Stimulated activated CD4-positive, alpha-beta T cell treated with anti-CD3 and anti-CD28 coated beads, TNF-alpha, amount 100 ng/mL, for 1 hour (primary cell): ENCODE results near the gene ATP13A2.

Source experiments
- DNase-seq, 3 donors: peaks; one replicate each; pipeline ENCODE4 v3.0.0-alpha.2; 2020; ENCODE audit warnings: low read depth in 3 of 3, low spot score in 1 of 3

The ATP13A2 gene

DNA sequence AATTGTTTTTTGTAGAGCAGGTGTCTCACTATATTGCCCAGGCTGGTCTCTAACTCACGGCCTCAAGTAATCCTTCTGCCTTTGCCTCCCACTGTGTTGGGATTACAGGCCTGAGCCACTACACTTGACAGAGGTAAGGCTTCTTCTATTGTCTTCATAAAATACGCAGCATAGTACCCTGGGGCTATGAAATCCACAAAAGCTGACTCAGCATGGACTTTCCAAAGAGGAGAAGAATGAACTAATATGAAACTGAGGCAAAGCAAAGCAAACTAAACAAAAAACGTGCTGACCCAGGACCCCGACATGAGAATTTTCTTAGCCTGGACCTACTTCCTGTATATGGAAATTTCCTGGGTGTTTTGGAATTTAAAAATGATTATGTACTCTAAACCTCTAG, 18.5 kb upstream of the ATP13A2 start:
- DNase-seq, result no peak

DNA sequence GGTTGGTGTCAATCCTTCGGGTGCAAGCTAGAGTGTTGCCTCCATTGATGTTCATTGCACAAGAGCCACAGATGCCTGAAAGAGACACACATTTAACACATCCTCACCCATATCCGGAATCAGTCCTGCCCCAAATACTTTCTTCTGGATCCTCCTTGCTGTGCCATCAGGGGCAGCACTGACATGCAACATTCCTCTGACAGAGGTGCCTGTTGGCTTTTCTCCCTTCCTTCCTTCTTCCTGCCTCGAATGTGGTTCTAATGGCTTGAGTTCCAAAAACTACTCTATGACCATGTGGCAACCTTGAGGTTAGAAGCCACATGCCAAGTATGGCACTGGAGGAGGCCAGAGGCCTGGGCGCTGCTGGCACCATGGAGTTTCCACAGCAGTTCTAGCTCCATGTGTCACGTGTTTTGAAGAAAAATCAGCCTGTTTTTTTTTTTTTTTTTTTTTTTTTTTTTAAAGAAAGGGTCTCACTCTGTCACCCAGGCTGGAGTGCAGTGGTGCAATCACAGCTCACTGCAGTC, 17.0 kb upstream of the ATP13A2 start:
- DNase-seq, result no peak

DNA sequence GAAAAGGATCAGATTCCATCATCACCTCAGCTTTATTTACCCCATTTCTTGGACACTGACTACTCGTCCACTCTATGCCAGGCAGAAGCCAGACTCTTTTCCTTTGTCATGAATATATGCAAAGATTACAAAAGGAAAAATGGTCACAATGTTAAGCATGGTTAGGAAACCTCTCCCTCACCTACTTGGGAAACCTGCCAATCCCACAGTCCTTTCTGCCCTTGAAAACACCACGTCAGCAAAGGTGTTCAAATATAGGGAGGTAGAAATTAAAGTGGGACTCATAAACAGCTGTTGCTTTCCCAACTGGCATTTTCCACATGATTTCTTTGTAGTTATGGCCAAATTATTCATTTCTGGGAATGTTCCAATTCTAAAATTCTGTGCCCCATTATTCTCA, 16.2 kb upstream of the ATP13A2 start:
- no peak for DNase-seq

DNA sequence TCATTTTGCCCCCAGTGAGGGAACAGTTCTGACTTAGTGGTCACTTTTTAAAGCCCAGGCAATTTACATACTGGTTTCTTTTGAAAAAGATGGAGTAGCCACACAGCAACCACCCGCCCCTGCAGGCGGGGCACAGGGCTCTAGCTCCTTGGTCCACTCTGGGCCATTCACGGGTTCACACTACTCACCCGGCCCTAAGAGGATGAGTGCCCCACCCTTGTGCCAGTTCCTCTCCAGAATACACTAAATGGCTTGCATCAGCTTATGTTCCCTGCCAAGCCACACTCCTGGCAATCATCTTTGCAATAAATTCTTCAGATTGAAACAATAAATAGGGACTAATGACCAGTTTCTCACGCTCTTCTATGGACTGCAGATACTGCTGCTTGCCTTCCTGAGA, 15.7 kb upstream of the ATP13A2 start:
- DNase-seq, result no peak

DNA sequence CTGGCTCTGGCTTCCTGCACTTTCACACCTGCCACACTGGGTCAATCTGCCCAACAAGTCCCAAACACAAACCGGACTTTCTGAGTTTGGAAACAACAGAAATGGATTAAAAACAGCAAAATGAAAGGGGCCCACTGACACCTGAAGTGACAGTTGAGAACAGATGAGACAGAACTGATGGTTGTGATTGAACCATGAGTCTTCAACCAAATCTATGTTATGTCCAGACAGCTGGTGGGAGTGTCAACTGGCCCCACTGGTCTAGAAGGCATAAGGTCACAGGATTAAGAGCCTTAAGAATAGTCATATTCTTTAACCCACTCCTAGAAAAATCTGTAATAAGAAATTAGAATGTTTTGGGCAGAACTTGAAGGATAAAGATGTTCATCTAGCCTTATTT, 13.0 kb upstream of the ATP13A2 start:
- DNase-seq, result no peak

DNA sequence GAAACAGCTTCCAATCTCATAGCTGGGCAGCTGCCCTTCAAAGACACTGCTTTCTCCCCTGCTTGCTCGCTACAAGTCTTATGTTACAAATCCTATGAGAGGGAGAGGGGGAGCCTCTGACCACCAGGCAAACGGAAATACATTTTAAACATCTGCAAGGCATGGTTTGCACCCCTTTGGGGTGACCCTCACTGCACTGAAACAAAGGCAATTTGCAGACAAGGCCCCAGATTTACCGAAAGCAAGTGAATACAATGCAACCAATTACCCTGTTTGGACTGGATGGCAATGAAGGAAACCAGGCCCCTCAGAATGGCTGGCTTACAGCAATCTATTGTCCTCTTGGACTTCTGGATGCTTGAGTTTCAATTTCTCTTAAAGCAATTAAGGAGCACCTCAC, 11.8 kb upstream of the ATP13A2 start:
- DNase-seq, result no peak

DNA sequence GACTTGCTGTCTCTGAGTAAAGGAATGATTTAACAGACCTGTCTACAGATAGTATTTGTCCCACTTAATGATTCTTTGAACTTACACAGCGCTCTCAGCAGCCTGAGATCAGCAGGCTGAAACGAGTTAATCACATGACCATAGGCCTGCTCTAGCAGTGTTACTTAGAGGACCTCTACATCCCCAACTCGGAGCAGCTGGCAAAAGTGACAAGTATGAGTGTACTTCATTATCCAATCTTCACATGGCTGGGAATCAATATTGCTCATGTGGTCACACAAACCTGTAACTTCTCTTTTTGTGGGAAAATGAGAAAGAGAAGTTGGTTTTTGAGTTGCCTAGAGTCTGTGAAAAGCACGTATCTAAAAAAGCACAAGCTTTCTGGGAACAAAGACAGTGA, 11.4 kb upstream of the ATP13A2 start:
- no peak for DNase-seq

DNA sequence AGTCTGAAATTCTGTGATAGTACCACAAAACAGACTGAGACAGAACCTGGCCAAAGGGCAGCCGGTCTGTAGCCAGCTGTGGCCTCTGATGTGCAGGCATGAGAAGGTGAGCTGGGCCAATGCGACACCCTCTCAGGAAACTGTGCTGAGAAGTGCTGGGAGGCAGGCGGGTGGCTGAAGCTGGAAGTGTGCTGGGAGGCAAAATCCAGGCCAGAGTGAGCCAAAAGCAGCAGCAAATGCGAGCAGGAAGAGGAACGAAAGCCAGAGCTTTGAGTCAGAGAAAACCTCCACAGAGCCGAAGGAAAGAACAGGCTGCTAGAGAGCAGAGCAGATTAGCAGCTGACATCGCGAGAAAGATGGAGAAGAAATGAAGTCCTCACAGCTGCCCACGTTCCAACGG, 10.2 kb upstream of the ATP13A2 start:
- no peak for DNase-seq

DNA sequence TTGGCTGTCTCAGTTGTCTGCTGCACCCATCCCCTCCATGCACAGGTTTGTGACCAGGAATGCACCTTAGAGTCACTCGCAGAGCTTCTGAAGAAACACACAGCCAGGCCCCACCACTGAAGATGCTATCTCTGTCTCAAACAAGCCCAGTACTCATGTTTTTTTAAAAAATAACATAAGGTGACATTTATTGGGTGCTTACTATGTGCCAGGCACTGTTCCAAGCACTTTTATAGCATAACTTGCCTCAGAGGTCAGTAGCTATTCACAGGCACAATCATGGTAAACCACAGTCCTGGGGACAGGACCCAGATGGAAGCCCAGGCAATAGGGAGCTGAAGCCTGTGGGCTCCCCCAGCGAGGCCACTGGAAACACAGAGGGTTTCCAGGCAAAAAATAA, 8.8 kb upstream of the ATP13A2 start:
- no peak for DNase-seq

DNA sequence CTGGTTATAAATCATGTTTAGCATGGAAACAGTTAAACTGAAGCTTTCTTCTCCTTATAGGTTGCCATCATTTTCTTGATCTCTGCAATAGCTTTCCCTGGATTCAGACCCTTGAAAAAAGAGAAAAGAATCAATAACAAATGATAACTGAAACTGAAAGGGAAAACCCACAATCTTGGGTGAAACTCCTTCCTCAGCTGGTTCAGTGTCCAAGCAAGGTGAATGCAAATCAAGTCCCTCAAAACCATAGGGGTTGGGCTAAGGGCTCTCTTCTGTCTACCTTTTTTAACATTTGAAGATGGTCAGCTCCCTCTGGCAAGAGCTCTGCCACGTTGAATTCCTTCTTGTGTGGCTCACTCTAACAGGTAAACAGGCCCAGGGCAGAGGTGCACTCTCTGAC, 7.1 kb upstream of the ATP13A2 start:
- DNase-seq, result no peak

DNA sequence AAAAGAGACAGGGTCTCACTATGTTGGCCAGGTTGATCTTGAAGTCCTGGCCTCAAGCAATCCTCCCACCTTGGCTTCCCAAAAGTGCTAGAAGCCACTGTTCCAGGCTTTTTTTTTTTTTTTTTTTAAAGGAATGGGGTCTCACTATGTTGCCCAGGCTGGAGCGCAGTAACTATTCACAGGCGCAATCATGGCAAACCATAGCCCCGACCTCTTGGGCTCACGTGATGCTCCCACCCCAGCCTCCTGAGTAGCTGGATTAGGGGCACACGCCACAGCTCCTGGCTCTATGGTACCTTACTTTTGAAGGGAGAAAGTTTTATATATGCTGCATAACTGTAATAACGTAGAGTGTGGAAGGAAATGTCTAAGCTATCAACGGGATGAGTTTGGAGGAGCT, 5.7 kb upstream of the ATP13A2 start:
- no peak for DNase-seq

DNA sequence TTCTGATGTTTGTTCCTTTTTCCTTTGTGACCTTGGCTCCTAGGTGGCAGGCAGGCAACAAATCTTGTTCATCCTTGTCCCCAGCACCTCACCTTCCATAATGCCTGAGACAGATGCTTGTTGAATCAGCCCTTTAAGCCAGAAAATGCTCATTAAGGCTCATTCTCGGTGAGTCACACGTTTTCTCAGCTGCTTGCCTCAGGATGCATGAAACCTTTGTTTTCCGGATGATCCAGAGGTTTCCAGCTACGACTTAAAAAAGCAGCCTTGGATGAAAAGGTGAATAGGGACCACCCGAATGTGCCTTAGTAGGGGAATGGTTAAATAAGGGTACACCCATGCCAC, 4.6 kb upstream of the ATP13A2 start:
- DNase-seq, result no peak

DNA sequence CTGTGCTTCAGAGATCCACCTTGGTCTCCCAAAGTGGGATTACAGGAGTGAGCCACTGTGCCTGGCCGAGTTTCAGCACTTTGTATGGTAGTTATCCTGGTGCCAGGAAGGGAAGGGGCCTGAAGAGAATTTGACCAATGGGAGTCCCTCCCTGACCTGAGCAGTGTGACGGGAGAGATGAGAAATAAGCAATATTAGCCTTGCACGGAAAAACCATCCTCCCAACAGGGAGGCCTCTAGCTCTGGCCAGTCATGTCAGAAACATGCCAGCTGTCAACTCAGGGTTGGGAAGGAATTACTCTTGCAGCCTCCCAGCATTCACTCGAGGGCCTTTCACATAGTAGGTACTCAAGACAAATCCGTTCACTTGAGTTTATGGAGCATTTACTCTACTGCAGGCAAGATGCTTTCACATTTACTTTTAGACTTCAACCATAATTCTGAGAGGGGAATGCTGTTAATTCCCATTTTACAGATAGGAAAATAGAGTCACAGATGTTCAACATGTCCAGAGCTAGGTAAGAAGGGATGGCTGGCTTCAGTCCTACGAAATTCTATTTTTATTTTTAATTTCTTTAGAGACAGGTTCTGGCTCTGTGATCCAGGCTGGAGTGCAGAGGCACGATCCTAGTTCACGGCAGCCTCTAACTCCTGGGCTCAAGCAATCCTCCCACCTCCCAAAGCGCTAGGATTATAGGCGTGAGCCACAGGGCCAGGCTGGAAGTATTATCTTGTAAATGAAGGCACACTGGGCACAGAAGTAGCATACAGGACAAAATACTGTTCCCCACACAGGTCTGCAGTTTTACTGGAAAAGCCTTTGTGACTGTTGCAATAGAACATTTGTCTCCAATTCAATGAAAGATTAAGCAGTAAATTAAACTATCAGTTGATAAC, 3.2 kb upstream of the ATP13A2 start:
- DNase-seq, result no peak

DNA sequence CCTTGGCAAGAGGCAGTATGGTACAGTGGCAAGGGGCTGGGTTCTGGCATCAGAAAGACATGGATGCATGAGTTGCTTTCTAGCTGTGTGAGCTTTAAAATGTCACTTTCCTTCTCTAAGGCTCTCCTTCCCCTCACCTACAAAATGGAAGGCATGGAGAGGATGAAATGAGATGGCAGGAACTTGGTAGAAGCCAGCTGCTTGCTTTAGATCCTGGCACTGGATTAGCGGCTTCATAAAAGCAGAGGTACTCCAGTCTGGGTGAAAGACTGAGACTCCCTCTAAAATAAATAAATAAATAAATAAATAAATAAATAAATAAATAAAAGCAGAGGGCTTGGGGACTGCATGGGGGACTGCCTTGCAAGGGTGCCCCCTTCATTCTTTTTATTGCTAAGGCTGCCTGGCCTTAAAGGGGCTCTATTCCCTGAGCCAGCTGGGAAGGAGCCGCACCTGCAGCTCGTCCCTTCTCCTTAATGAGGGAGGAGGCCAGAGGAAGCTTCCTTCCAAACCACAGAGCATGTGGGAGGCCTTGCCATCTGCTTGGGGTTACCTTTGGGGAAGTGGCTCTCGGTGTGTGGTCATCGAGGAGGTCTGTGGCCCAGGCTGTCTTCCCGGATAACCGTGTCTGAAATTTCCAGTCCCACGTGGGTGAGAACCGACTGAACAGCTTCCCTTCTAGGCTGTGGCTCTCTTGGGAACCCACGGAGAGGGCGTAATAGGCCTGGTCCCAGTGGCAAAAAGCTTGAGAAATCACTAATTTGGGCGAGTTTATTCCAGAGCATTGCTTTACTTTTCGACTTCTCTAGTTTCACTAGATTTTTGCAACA, 2.0 kb upstream of the ATP13A2 start:
- no peak for DNase-seq

DNA sequence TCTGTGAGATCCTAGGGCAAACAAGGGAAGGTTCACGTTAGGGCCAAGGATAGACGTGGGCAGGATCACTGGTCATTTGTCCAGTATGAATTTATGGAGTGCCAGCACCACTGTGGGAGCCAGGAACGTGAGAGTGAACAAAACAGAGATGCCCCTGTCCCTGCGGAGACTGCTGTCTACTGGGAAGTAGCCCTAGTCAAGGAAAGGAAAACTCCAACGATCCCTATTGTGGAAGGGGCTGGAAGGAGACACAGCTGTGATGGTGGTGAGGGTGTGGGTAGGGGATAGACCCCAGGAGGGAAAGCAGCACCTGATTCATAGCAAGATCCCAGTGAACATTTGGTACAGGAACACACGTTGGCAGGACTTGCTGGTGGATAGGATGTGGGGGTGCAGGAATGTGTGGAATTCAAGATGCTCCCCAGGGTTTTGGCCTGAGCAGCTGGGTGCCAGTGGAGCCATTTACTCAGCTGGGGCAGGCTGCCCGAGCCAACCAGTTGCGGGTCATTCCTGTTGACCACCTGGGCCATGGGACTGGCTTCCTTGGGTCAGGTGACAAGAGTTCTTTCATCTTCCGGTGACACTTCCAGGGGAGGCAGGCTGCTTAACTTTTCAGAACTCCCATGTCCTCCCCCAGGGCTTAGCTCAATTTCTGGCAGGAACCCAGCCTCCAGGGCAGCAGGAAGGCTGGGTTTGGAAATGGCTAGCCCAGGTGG, 1.2 kb upstream of the ATP13A2 start:
- DNase-seq, result no peak

DNA sequence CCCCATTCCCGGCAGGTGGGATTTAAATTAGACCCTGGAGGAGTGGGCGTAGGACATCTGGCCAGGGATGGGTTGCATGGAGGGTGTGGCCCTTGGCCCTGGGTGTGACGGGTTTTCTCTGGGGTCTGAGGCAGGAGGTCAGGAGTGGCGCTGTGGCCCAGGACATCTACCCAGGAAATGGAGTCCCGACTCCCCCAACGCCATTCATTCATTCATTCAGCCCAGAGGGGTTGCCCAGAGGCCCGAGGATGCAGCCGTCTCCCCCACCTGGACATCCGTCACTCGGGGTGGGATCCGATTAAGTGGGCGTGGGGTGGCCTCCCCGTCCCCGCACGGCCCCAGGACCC, 663 bp downstream of the ATP13A2 start:
- DNase-seq, result no peak

DNA sequence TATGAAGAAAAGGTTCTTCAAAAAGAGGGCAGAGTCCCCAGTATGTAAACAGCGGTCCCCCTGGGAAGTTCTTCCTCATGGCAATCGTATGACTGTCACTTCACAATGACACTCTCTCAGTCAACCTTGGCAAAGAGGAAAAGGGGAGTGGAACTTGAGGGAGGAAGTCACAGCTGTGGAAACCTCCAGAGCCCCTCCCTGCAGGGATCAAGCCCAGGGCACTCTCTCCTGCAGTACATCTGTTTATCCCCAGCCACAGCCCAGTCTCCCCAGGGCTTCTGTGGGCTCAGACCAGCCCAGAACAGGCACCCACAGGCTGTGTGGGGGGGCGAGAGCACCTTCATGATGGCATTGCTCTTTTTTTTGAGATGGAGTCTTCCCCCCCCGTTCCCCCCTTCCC, 2.0 kb downstream of the ATP13A2 start:
- no peak for DNase-seq

DNA sequence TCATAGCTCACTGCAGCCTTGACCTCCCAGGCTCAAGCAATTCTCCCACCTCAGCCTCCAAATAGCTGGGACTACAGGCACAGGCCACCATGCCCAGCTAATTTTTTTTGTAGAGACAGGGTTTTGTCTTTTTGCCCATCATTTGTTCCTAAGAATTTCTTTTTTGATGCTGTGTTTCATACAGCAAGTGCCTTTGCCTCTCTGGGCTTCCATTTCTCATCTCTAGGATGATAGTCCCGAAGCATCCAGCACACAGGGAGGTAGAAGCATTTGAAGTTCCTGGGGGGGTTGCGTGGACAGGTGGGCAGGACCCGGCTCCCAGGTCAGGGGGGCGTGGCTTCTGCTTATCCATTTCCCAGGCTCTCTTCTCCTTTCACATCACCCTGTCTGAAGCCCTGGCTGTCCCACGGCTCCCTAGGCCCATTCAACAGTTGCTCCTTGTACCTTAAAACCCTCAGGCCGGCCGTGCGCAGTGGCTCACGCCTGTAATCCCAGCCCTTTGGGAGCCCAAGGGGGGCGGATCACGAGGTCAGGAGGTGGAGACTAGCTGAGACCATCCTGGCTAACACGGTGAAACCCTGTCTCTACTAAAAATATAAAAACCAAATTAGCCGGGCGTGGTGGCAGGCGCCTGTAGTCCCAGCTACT, 3.4 kb downstream of the ATP13A2 start:
- DNase-seq, result no peak

DNA sequence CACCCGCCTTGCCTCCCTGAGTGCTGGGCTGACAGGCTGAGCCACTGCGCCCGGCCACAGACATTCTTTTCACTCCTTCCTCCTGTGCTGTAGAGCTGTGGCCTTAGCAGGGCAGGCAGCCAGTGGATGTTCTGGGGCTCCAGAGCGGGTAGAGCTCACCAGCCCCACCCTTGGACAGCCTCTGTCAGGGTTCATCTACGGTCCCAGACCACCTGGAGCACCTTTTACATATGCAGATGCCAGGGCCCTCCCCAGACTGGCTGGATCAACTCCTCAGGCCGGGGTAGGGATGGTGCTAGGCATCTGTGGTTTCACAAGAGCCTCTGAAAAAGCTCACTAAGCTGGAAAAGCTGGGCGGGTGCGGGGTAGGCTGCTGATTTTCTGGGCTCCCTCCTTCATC, 4.6 kb downstream of the ATP13A2 start:
- DNase-seq, result no peak

DNA sequence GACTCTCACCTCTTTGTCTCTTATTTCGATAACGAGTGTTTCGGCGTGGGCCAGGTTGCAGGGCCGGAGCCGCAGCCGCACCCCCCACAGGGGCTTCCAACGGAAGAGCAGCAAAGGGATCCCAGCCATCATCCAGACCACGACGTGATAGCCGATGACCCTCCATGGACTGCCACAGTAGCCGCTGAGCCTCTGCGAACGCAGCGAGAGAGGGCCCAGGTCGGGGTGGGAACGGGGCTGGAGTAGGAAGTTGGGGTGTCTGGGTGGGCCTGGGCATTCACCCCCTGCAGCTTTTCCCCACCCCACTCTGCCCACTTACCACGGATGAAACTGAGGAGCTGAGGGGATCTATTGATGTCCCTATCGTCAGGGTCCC, 6.4 kb downstream of the ATP13A2 start:
- DNase-seq, result no peak
